Measurements from ENCODE around the gene TRABD2A.

DNA sequence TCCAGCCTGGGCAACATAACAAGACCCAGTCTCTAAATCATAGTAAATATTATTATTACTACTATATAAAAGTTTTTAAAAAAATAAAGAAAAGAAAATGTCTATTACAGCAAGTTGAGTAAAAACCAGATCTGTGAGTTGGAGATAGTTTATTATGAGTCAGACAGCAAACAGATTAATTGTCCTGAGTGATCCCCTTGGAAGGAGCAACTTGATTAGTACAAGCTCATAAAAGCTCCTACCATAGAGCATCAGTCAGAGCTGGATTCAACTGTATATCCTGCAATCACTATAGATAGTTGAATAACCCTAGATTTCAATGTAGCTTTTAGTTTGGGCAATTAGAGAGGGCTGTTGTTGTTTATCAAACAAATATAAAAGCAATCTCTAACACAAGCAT, 84.1 kb downstream of the TRABD2A start:
- TF ChIP-seq, protein P1, sequence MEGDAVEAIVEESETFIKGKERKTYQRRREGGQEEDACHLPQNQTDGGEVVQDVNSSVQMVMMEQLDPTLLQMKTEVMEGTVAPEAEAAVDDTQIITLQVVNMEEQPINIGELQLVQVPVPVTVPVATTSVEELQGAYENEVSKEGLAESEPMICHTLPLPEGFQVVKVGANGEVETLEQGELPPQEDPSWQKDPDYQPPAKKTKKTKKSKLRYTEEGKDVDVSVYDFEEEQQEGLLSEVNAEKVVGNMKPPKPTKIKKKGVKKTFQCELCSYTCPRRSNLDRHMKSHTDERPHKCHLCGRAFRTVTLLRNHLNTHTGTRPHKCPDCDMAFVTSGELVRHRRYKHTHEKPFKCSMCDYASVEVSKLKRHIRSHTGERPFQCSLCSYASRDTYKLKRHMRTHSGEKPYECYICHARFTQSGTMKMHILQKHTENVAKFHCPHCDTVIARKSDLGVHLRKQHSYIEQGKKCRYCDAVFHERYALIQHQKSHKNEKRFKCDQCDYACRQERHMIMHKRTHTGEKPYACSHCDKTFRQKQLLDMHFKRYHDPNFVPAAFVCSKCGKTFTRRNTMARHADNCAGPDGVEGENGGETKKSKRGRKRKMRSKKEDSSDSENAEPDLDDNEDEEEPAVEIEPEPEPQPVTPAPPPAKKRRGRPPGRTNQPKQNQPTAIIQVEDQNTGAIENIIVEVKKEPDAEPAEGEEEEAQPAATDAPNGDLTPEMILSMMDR (conservative IDR thresholded peaks at IDR 0.05; ENCODE audit: low read length): no peak
- TF ChIP-seq EZH2phosphoT487 (IDR thresholded peaks at IDR 0.05; ENCODE audit: borderline replicate concordance, low read depth, low read length): no peak
